ENCODE measurements around the gene PWWP2B.

PWWP2B gene

DNA sequence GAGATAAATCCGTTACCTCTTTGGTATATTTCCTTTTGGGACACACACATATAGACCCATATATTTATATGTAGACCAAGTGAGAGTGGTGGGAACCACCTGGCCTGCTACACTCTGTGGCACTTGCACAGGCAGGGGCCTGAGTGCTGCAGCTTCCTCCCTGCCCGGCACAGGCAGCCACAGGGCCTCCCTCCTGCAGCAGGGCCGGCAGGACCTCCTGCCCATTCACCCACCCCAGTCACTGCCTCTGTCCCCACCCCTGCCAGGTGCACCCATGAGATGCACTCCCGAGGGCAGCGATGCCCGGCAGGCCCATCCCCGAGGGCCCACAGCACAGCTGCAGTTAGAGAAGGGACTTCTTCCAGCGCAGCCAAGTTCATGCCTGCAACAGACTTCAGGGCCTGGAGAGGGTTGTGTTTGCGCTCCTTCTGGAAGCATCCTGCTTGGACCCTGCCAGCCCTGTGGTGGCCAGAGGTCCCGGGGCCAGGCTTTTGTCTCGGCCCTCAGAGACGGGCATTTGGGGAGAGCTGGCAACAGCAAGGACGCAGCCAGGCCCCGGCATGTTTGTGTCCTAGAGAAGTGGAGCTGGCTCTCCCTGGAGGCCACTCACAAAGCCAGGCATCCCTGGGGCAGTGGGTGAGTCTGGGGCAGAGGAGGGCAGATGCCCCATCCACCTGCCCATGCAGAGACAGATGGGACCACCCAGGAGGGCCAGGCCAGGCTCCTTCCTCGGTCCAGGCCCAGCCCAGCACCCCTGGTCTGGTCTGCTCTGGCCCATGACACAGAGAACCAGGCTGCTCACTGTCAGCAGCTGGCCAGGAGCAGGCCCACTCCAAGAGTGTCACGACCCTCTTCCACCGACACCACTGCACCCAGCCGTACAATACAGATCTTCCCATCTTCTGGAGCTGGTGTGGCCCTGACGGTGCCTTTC is 41.4 kb downstream of the PWWP2B start:
- DNase-seq (ENCODE audit: low read depth) = no peak
- TF ChIP-seq POLR2A (IDR thresholded peaks at IDR 0.05; ENCODE audit: extremely low read depth, insufficient read length) (no peak), MYC (IDR thresholded peaks at IDR 0.05; ENCODE audit: low read depth, low read length) (no peak)
- TF ChIP-seq, protein P1, sequence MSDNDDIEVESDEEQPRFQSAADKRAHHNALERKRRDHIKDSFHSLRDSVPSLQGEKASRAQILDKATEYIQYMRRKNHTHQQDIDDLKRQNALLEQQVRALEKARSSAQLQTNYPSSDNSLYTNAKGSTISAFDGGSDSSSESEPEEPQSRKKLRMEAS (IDR thresholded peaks at IDR 0.05; ENCODE audit: low read depth, low read length) = no peak
- no peak overlapping the region for H3K4me3 ChIP-seq (ENCODE audit: low read depth, low read length)

DNA sequence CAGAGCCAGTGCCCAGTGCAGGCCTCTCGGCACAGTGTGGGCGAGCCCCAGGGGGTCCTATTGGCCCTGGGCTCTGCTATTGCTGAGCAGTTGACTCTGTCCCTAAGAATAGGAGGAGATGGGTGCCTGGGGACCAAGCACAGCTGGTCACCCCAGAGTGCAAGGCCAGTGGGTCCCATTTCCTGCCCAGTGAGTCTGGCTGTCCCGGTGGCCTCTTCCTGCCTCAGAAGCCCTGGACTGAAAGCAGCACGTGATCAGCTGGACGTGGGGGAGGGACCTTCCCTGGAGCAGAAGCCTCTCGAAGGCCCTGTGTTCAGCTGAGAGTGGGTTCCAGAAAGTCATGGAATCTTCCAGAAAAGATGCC is 42.0 kb downstream of the PWWP2B start:
- no peak overlapping the region for H3K4me3 ChIP-seq (ENCODE audit: low read depth, low read length)
- TF ChIP-seq POLR2A (IDR thresholded peaks at IDR 0.05; ENCODE audit: extremely low read depth, insufficient read length) (no peak), MYC (IDR thresholded peaks at IDR 0.05; ENCODE audit: low read depth, low read length) (no peak)
- TF ChIP-seq, protein P2, sequence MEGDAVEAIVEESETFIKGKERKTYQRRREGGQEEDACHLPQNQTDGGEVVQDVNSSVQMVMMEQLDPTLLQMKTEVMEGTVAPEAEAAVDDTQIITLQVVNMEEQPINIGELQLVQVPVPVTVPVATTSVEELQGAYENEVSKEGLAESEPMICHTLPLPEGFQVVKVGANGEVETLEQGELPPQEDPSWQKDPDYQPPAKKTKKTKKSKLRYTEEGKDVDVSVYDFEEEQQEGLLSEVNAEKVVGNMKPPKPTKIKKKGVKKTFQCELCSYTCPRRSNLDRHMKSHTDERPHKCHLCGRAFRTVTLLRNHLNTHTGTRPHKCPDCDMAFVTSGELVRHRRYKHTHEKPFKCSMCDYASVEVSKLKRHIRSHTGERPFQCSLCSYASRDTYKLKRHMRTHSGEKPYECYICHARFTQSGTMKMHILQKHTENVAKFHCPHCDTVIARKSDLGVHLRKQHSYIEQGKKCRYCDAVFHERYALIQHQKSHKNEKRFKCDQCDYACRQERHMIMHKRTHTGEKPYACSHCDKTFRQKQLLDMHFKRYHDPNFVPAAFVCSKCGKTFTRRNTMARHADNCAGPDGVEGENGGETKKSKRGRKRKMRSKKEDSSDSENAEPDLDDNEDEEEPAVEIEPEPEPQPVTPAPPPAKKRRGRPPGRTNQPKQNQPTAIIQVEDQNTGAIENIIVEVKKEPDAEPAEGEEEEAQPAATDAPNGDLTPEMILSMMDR (IDR thresholded peaks at IDR 0.05; ENCODE audit: low read depth, low read length) = no peak
- TF ChIP-seq, protein P1 (IDR thresholded peaks at IDR 0.05; ENCODE audit: low read depth, low read length) = no peak
- DNase-seq (ENCODE audit: low read depth) = no peak

DNA sequence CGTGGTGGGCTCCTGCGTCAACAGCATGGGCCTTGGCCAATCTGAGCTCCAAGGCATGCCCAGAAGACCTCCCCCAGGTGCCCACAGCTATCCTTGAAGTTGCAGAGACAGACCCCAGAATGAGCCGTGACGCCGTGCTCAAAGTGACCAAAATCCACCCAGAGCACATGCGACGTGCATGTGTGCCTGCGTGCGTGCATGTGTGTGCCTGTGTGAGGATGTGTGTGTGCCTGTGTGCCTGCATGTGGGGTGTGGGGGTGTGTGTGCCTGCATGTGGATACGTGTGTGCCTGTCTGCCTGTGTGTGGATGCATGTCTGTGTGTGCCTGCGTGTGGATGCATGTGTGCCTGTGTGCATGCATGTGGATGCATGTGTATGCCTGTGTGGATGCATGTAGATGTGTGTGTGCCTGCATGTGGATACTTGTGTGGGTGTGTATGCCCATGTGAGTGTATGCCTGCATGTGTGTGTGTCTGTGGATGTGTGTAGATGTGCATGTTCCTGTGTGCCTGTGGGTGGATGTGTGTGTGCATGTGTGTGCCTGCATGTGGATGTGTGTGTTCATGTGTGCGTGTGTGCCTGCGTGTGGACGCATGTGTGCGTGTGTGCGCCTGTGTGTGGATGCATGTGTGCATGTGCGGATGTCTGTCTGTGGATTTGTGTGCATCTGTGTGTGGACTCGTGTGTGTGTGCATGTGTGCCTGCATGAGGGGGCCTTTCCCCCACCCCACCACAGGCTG is 42.6 kb downstream of the PWWP2B start:
- TF ChIP-seq POLR2A (IDR thresholded peaks at IDR 0.05; ENCODE audit: extremely low read depth, insufficient read length) = no peak
- no peak for DNase-seq (ENCODE audit: low read depth)
- no peak overlapping the region for H3K4me3 ChIP-seq (ENCODE audit: low read depth, low read length)

DNA sequence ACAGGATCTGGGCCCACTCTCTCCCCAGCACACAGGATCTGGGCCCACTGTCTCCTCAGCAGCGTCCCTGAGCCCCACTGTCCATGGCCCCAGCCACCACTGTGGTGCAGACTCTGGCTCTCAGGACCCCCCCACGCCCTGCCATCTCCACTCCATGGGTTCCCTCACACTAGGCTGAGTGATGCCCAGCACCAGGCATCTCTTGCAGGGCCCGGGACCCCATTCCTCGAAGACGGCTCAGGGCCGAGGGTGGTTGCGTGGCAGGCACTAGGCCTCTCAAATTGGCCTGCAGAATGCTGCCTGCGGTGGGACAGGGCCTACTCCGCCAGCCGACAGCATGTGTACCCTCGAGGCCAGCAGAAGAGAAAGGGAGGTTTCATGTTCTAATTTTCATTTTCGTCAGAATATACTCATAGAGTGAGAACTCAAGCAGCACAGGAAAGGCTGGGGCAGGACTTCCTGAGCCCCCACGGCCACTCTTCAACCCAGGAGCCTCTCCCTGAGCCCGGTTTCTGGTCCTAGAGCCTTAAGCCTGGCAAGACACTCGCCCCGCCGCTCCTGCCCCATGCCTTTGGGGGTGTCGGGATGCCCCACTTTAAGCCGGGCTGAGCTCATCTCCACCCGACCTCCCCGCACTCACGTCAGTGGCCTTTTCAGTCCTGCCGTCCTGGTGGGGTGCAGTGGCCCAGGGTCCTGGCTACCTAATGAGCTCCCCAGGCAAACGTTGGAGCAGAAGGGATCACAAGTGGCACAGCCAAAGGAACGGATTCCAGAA is 44.0 kb downstream of the PWWP2B start:
- TF ChIP-seq, protein P1 (IDR thresholded peaks at IDR 0.05; ENCODE audit: low read depth, low read length) = no peak
- TF ChIP-seq, protein P2 (IDR thresholded peaks at IDR 0.05; ENCODE audit: low read depth, low read length) = no peak
- TF ChIP-seq MYC (IDR thresholded peaks at IDR 0.05; ENCODE audit: low read depth, low read length) (no peak), POLR2A (IDR thresholded peaks at IDR 0.05; ENCODE audit: extremely low read depth, insufficient read length) (no peak)
- no peak overlapping the region for H3K4me3 ChIP-seq (ENCODE audit: low read depth, low read length)
- no peak for DNase-seq (ENCODE audit: low read depth)

DNA sequence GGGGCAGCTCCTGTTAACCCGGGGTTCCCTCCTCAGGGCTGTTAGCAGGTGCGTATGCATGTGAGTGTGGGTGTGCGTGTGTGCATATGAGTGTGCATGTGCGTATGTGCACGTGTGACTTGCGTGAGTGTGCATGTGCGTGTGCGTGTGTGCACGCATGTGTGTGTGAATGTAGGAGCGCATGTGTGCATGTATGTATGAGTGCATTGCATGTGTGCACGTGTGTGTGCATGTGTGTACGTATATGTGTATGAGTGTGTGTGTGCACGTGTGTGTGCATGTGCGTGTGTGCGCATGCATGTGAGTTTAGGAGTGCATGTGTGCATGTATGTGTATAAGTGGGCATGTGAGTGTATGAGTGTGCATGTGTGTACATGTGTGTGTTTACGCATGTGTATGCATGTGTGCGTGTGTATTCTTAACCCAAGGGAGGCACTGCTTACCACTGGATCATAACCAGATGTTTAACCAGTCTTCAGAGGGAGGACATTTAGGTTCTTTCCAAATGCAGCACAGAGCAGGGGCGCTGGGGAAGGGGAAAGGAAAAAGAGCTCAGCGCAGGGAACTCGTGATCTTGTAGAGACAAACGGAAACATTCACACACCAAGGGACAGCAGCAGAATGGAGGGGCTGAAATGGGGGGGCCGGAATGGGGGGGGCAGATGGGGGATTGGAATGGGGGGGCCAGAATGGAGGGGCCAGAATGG is 45.0 kb downstream of the PWWP2B start:
- TF ChIP-seq, protein P1 (IDR thresholded peaks at IDR 0.05; ENCODE audit: low read depth, low read length) = no peak
- no peak for TF ChIP-seq POLR2A (IDR thresholded peaks at IDR 0.05; ENCODE audit: extremely low read depth, insufficient read length)
- TF ChIP-seq, protein P2 (IDR thresholded peaks at IDR 0.05; ENCODE audit: low read depth, low read length) = no peak
- no peak for TF ChIP-seq MYC (IDR thresholded peaks at IDR 0.05; ENCODE audit: low read depth, low read length)
- H3K4me3 ChIP-seq (ENCODE audit: low read depth, low read length) = no peak overlapping the region
- DNase-seq (ENCODE audit: low read depth) = no peak

DNA sequence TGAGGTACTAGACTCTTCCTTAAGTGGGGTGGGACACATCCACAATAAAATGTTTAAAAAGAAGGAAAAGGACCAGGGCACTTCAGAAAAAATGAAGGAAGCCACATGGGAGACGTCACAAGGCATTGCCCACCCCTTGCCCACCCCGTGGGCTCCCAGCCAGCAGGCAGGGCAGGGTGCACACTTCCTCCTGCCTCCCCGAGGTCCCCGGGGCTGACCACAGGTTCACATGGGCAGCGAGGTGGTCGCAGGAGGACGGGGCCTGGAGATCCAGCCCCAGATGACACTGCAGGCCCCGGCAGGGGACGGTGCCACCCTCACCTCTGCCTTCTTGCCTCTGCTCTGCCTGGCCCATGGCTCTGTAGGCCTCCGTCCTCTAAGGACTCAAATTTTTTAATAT is 45.6 kb downstream of the PWWP2B start:
- no peak overlapping the region for H3K4me3 ChIP-seq (ENCODE audit: low read depth, low read length)
- DNase-seq (ENCODE audit: low read depth) = no peak
- no peak for TF ChIP-seq MYC (IDR thresholded peaks at IDR 0.05; ENCODE audit: low read depth, low read length)
- TF ChIP-seq, protein P2 (IDR thresholded peaks at IDR 0.05; ENCODE audit: low read depth, low read length) = no peak
- TF ChIP-seq, protein P1 (IDR thresholded peaks at IDR 0.05; ENCODE audit: low read depth, low read length) = peak; percentile 17; the same call in 1 of the 2 replicates

Data from NB4 (cell line).